Anterior cingulate cortex (tissue), 58 donors: ENCODE data around the gene MAP2K3.

Source experiments
- DNase-seq, 58 donors: peaks; one replicate each; lab custom pipeline; 2025; lab: John Stamatoyannopoulos, UW

MAP2K3 gene

GRCh38 chr17:21360048-21360447 lies 75.5 kb downstream of the MAP2K3 start:
- no peak for DNase-seq

- no peak for DNase-seq
Measured at GRCh38 chr17:21361020-21361809, 76.7 kb downstream of the MAP2K3 start.

- no peak for DNase-seq
Measured at GRCh38 chr17:21362331-21362931, 77.9 kb downstream of the MAP2K3 start.

- no peak for DNase-seq
Measured at GRCh38 chr17:21363776-21364642, 79.5 kb downstream of the MAP2K3 start.
